Measurements from ENCODE around the gene F12. TPM values are rescaled to one million over a fixed set of nuclear protein-coding genes. Genes with fewer than 3 reads are reported as not detected.

Gene F12
- total and polyA plus RNA-seq, 2 of the 8 experiments (the other 6 are each of a cell fraction or from before 2014, with no cell fraction given), result 6.5 to 7.8 TPM

- Histone ChIP-seq H2BK120ac (replicated peaks; ENCODE audit: low read depth, low read length) (no peak overlapping the region), H3K79me1 (ENCODE audit: low read depth, low read length) (no peaks in the 10 kb centered on the region), H3K4me1 (replicated peaks in 1 of 4; ENCODE audit: control insufficient read depth in 3 of 4, insufficient read depth in 4 of 4, low read length in 3 of 4) (no peaks in the 10 kb centered on the region; a peak in 1 of 7 replicates), H4K5ac (ENCODE audit: insufficient read length, low read depth, low read length) (no peak overlapping the region), H3K27me3 (replicated peaks in 1 of 4; ENCODE audit: control insufficient read depth in 3 of 4, extremely low read depth in 1 of 4, insufficient read depth in 3 of 4, low read length in 3 of 4) (peaks cover 0 to 14% (median 2%) of the 10 kb centered on the region in 4 experiments; a peak in 5 of 7 replicates), H3K4me2 (ENCODE audit: insufficient read depth in 1 of 2, low read depth in 2 of 2, low read length in 2 of 2) (no peak overlapping the region), H2AK5ac (ENCODE audit: low read depth, low read length) (no peak overlapping the region), H3K23me2 (ENCODE audit: low read depth, low read length) (no peaks in the 10 kb centered on the region), H2AFZ (ENCODE audit: low read length) (no peak overlapping the region), H3K56ac (replicated peaks; ENCODE audit: insufficient read length, low read depth, low read length) (no peak overlapping the region), H3K18ac (ENCODE audit: extremely low read depth, low read length) (no peak overlapping the region), H2BK20ac (ENCODE audit: low read length) (no peak overlapping the region), H4K20me1 (replicated peaks in 1 of 2; ENCODE audit: control insufficient read depth in 1 of 2, insufficient read depth in 2 of 2, low read length in 2 of 2) (no peaks in the 10 kb centered on the region), H3K9ac (replicated peaks in 1 of 4; ENCODE audit: extremely low read depth in 1 of 4, low read depth in 3 of 4, low read length in 3 of 4) (no peak overlapping the region; a peak in 1 of 7 replicates), H4K8ac (ENCODE audit: extremely low read depth, insufficient read depth, low read length) (no peak overlapping the region; the same call in 1 of the 2 replicates), H2BK12ac (ENCODE audit: low read depth, low read length) (no peak overlapping the region), H3K79me2 (ENCODE audit: control insufficient read depth in 1 of 2, insufficient read depth in 2 of 2, low read length in 2 of 2) (no peaks in the 10 kb centered on the region), H2BK5ac (ENCODE audit: low read depth, low read length) (no peak overlapping the region), H3K9me3 (ENCODE audit: insufficient read depth in 2 of 2, low read depth in 1 of 2, low read length in 1 of 2) (no peaks in the 10 kb centered on the region), H3K4ac (replicated peaks; ENCODE audit: insufficient read length, low read depth, low read length) (no peak overlapping the region), H3K23ac (ENCODE audit: insufficient read length) (no peak overlapping the region), H2BK15ac (ENCODE audit: low read length) (no peak overlapping the region), H4K91ac (replicated peaks; ENCODE audit: insufficient read length, low read length) (no peak overlapping the region), H3K14ac (ENCODE audit: insufficient read length) (no peak overlapping the region), H3K27ac (ENCODE audit: low read depth, low read length) (no peak overlapping the region), H3K36me3 (ENCODE audit: control insufficient read depth in 2 of 4, insufficient read depth in 4 of 4, low read length in 3 of 4) (no peaks in the 10 kb centered on the region), H3K4me3 (ENCODE audit: extremely low read depth in 1 of 4, insufficient read depth in 2 of 4, low read depth in 3 of 4, low read length in 4 of 4) (no peak overlapping the region)
- ChIA-PET POLR2A (ENCODE audit: partially characterized antibody) (interaction anchor here (0.6 to 24.2 kb wide), 5 partner anchors 10 to 137 kb away, joined by 3 to 460 read pairs (median 6); partner anchors contain the start of genes GRK6 and PRR7), CTCF (ENCODE audit: partially characterized antibody) (interaction anchor here (0.7 to 2.1 kb wide), 6 partner anchors 9 to 103 kb away, joined by 3 to 7 read pairs (median 4); no protein-coding TSS in a partner anchor)
- TF ChIP-seq BACH1 (IDR thresholded peaks at IDR 0.05; ENCODE audit: low read length), result 0 out of 2 replicates have a peak, but pooled peaks have one; percentile 20
- TF ChIP-seq TAF1 (IDR thresholded peaks at IDR 0.05; ENCODE audit: low read depth, low read length), result no peak
- WGBS, 2 experiments (ENCODE audit: extremely low coverage in 1 of 2, insufficient coverage in 1 of 2, insufficient read length in 1 of 2, insufficient replicate concordance in 2 of 2, low coverage in 1 of 2, low lambda C conversion rate in 2 of 2, missing lambda C conversion rate in 1 of 2), result 94% methylated on average over 8 of the region's 8 CpGs; no CpG with 5 or more reads in 1 of the 2 experiments
- DNase-seq (ENCODE audit: low read depth in 1 of 2, low spot score in 2 of 2) (no peak), FAIRE-seq (no peak)
Measured at GRCh38 chr5:177412603-177413233, 3.4 kb upstream of the F12 start.
